ENCODE results near the gene LCA5L. TPM values are rescaled to one million over a fixed set of nuclear protein-coding genes. Genes with fewer than 3 reads are reported as not detected.
A peak's percentile ranks its signal among the peaks of the same experiment; 100 is the strongest.
"Not testable (repeated sequence)": the region's sequence is repeated elsewhere in the genome, so short reads cannot be mapped to it uniquely, and the experiment has no call there.

LCA5L gene
- total and polyA plus RNA-seq, 12 donors: 0.21 to 2.1 (median 0.78) TPM

DNA sequence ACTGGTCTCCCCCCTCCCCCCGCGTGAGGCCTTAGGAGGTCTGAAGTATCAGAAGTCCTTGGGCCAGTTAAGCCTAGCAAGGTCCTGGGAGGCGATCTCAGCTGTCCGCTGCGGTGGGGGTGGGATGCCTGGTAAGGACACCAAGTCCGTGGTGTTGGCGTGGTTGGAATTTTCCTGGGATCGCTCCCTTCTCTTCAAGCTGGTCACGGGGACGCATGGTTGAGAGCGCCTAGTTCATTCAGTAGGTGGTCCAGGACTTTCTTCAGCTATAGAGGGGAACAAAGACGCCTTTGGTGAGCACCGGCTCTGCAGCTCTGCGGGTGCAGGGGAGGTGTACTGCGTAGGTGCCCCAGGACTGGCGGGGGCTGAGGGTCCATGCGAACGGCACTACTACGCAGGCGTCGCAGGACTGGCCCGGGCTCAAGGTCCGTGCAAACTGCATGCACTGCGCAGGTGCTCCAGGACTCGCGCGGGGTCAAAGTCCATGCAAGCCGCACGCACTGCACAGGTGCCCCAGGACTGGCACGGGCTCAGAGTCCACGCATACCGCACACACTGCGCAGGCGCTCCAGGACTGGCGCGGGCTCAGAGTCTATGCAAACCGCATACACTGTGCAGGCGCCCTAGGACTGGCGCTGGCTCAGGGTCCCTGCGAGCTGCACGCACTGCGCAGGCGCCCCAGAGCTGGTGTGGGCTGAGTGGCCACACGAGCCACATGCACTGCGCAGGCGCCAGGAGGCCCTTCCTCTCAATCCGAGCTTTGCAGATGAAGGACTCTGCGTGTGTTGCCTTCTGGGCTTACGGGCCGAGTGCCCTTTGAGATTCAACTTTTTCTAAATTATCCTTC lies 60.1 kb downstream of the LCA5L start:
- Histone ChIP-seq H3K4me1 (peaks cover 8 to 60% (median 40%) of the 10 kb centered on the region in 9 donors), H3K9me3 (no peaks in the 10 kb centered on the region), H3K27ac (peak overlapping the region; percentile 1 to 83 (median 75)), H3K27me3 (no peaks in the 10 kb centered on the region), H3K4me3 (peak overlapping the region; percentile 4 to 53 (median 48)), H3K36me3 (peaks cover 0 to 7% (median 0%) of the 10 kb centered on the region in 9 donors)
- intact Hi-C loops (cut with DNase I): loop anchor here (2.0 to 10.0 kb wide), 9 partner anchors 33 to 201 kb away; partner anchors contain the start of genes BRWD1 (in 6 of the 10), HMGN1 (in 2 of the 10) and PSMG1 (in 2 of the 10)
- WGBS, 2 donors: 54 to 60% methylated on average over 50 of the region's 50 CpGs
- ATAC-seq: peak; percentile 76 to 91 (median 80)
- peak; percentile 76 to 85 for DNase-seq
- TF ChIP-seq, protein P1, sequence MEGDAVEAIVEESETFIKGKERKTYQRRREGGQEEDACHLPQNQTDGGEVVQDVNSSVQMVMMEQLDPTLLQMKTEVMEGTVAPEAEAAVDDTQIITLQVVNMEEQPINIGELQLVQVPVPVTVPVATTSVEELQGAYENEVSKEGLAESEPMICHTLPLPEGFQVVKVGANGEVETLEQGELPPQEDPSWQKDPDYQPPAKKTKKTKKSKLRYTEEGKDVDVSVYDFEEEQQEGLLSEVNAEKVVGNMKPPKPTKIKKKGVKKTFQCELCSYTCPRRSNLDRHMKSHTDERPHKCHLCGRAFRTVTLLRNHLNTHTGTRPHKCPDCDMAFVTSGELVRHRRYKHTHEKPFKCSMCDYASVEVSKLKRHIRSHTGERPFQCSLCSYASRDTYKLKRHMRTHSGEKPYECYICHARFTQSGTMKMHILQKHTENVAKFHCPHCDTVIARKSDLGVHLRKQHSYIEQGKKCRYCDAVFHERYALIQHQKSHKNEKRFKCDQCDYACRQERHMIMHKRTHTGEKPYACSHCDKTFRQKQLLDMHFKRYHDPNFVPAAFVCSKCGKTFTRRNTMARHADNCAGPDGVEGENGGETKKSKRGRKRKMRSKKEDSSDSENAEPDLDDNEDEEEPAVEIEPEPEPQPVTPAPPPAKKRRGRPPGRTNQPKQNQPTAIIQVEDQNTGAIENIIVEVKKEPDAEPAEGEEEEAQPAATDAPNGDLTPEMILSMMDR (IDR thresholded peaks at IDR 0.05): no peak

DNA sequence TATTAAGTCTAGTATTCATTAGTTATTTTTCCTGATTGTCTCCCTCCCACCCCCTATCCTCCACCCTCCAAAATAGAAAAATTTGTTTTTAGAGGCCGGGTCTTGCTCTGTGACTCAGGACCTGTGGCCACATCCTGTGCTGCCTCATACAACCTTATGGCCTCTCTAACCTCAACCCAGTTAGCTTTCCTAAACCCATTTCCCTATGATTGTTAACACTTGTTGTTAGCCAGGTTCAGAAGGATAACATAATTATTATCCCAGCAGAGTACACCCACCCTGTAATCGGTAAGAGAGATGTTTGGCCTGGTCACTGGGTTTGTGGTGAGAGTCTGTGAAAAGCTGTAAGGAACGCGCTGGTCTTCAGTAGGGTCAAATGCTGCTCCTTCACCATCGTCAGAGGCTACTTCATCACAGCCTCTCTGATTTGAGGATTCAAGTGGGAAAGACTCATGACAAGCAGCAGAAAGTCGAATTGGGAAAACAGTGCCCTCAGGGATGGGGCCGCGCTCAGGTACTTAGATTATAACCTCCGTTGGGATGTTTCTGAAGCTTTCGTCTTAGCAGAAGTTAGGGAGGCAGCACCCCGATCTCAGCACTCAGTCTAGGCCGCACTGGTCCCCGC lies 60.8 kb downstream of the LCA5L start:
- Histone ChIP-seq H3K36me3 (peaks cover 0 to 7% (median 0%) of the 10 kb centered on the region in 9 donors), H3K4me3 (no peak overlapping the region), H3K27me3 (no peaks in the 10 kb centered on the region), H3K4me1 (peaks cover 8 to 55% (median 40%) of the 10 kb centered on the region in 9 donors), H3K9me3 (no peaks in the 10 kb centered on the region), H3K27ac (peak overlapping the region in 5 of 10 donors; percentile 70 to 83 (median 76))
- intact Hi-C loops (cut with DNase I): loop anchor here in 8 of 10 donors (5.0 to 10.0 kb wide), 8 partner anchors 32 to 200 kb away; partner anchors contain the start of genes BRWD1 (in 5 of the 8), HMGN1 (in 3 of the 8) and PSMG1 (in 2 of the 8)
- WGBS, 2 donors: 83 to 87% methylated on average over 13 of the region's 13 CpGs
- ATAC-seq (no peak), DNase-seq (no peak)
- TF ChIP-seq, protein P1 (IDR thresholded peaks at IDR 0.05): no peak

DNA sequence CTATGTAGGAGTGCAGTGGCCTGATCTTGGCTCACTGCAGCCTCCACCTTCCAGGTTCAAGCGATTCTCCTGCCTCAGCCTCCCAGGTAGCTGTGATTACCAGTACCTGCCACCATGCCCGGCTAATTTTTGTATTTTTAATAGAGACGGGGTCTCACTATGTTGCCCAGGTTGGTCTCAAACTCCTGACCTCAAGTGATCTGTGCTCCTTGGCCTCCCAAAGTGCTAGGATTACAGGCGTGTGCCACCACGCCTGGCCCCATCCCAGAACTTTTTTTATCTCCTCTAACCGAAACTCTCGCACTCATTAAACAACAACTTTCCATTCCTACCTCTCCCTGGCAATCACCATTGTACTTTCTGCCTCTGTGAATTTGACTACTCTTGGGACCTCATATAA lies 63.5 kb downstream of the LCA5L start:
- DNase-seq, H3K27ac ChIP-seq, H3K4me3 ChIP-seq, H3K27me3 ChIP-seq, H3K36me3 ChIP-seq, ATAC-seq, H3K9me3 ChIP-seq: not testable (repeated sequence)
- 97 to 98% methylated on average over 7 of the region's 7 CpGs for WGBS, 2 donors
- peaks cover 6 to 46% (median 24%) of the 10 kb centered on the region in 9 donors for H3K4me1 ChIP-seq
- intact Hi-C loops (cut with DNase I): loop anchor here in 5 of 10 donors (5.0 to 10.0 kb wide), 5 partner anchors 35 to 197 kb away; partner anchors contain the start of genes BRWD1 (in 2 of the 5), PSMG1 (in 2 of the 5) and HMGN1 (in 1 of the 5)

DNA sequence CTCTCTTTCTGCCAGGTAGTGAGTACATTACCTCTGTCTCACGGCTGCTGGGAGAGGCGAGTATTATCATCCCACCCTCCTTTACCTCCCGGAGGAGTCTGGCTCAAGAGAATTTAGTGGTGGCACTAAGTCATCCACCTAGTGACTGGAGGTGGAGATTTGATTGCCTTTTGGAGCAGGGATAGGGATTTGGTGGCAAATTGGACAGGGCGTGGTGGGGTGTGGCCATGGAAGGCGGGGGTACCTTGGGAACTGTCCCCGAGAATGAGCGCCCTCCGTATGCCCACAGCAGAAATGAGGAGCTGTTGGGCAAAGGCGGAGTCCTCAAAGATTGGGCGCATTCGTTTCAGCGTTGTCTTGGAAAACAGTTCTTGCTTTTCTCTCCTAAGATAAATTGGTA lies 64.6 kb downstream of the LCA5L start:
- no peaks in the 10 kb centered on the region for H3K27me3 ChIP-seq
- H3K9me3 ChIP-seq: no peaks in the 10 kb centered on the region
- H3K27ac ChIP-seq: peak overlapping the region in 9 of 10 donors; percentile 79 to 94 (median 91)
- peak overlapping the region; percentile 63 to 95 (median 76) for H3K4me3 ChIP-seq
- peaks cover 0 to 7% (median 0%) of the 10 kb centered on the region in 9 donors for H3K36me3 ChIP-seq
- H3K4me1 ChIP-seq: peaks cover 4 to 37% (median 15%) of the 10 kb centered on the region in 9 donors
- ATAC-seq (no peak), DNase-seq (no peak)
- 22 to 24% methylated on average over 12 of the region's 12 CpGs for WGBS, 2 donors
- TF ChIP-seq, protein P1 (IDR thresholded peaks at IDR 0.05): no peak
- intact Hi-C loops (cut with DNase I): loop anchor here in 7 of 10 donors (2.0 to 10.0 kb wide), 6 partner anchors 32 to 196 kb away; partner anchors contain the start of genes HMGN1 (in 4 of the 7), BRWD1 (in 2 of the 7) and PSMG1 (in 2 of the 7)
